Stimulated activated naive CD8-positive, alpha-beta T cell treated with anti-CD3 and anti-CD28 coated beads, Interleukin-15, Interleukin-2, amounts not matched to agents 100 U/mL and 50 U/mL, for 24 hours (primary cell): ENCODE measurements around the gene EYA2.
"Not testable (repeated sequence)": the region's sequence is repeated elsewhere in the genome, so short reads cannot be mapped to it uniquely, and the experiment has no call there.

Source experiments
- ATAC-seq: fragments of 150-1000 bp; cut with Tn5 transposase; one replicate; pipeline ENCODE4 v1.10.0; 2021
- DNase-seq: peaks from one replicate; pipeline ENCODE4 v3.0.0; 2021

The EYA2 gene

GRCh38 chr20:47142774-47143170, 248.1 kb downstream of the EYA2 start:
- DNase-seq = no peak
- no peak for ATAC-seq

- ATAC-seq (no peak), DNase-seq (no peak)
Measured at GRCh38 chr20:47143657-47144056, 249.0 kb downstream of the EYA2 start.

- DNase-seq = no peak
- ATAC-seq = no peak
Measured at GRCh38 chr20:47144463-47144862, 249.8 kb downstream of the EYA2 start.

- ATAC-seq (no peak), DNase-seq (no peak)
Measured at GRCh38 chr20:47146686-47147085, 252.0 kb downstream of the EYA2 start.

- ATAC-seq (no peak), DNase-seq (no peak)
Measured at GRCh38 chr20:47148059-47148458, 253.4 kb downstream of the EYA2 start.

- no peak for DNase-seq
- ATAC-seq = no peak
Measured at GRCh38 chr20:47149939-47150338, 255.3 kb downstream of the EYA2 start.

GRCh38 chr20:47150403-47151152, 255.9 kb downstream of the EYA2 start:
- ATAC-seq (no peak), DNase-seq (peak; percentile 11)

GRCh38 chr20:47152068-47152467, 257.4 kb downstream of the EYA2 start:
- DNase-seq = no peak
- no peak for ATAC-seq

- DNase-seq (no peak), ATAC-seq (no peak)
Measured at GRCh38 chr20:47154089-47154488, 259.4 kb downstream of the EYA2 start.

- no peak for DNase-seq
Measured at GRCh38 chr20:47156301-47157137, 261.9 kb downstream of the EYA2 start.

GRCh38 chr20:47159166-47159565, 264.5 kb downstream of the EYA2 start:
- ATAC-seq = no peak
- no peak for DNase-seq

More at GRCh38 chr20:47156301-47157137, 261.9 kb downstream of the EYA2 start:
- ATAC-seq = no peak

GRCh38 chr20:47160240-47160639, 265.6 kb downstream of the EYA2 start:
- ATAC-seq = no peak
- no peak for DNase-seq

GRCh38 chr20:47160992-47161391, 266.3 kb downstream of the EYA2 start:
- ATAC-seq (no peak), DNase-seq (no peak)

GRCh38 chr20:47161411-47161810, 266.8 kb downstream of the EYA2 start:
- ATAC-seq (no peak), DNase-seq (no peak)

- DNase-seq = no peak
- ATAC-seq = no peak
Measured at GRCh38 chr20:47164140-47164539, 269.5 kb downstream of the EYA2 start.

- ATAC-seq (no peak), DNase-seq (no peak)
Measured at GRCh38 chr20:47165376-47165865, 270.8 kb downstream of the EYA2 start.

GRCh38 chr20:47167846-47168245, 273.2 kb downstream of the EYA2 start:
- ATAC-seq = no peak

GRCh38 chr20:47172579-47172978, 277.9 kb downstream of the EYA2 start:
- ATAC-seq = no peak
- no peak for DNase-seq

More at GRCh38 chr20:47167846-47168245, 273.2 kb downstream of the EYA2 start:
- no peak for DNase-seq

GRCh38 chr20:47173596-47174216, 279.1 kb downstream of the EYA2 start:
- ATAC-seq (no peak), DNase-seq (no peak)

- ATAC-seq (no peak), DNase-seq (no peak)
Measured at GRCh38 chr20:47174456-47175243, 280.0 kb downstream of the EYA2 start.

- ATAC-seq = no peak
- DNase-seq = no peak
Measured at GRCh38 chr20:47175493-47175892, 280.9 kb downstream of the EYA2 start.

GRCh38 chr20:47176217-47176616, 281.6 kb downstream of the EYA2 start:
- not testable (repeated sequence) for ATAC-seq

More at GRCh38 chr20:47176217-47176616, 281.6 kb downstream of the EYA2 start:
- DNase-seq = not testable (repeated sequence)
